Astrocyte of the spinal cord (primary cell): ENCODE results near the gene KRT78.

Experiments
- DNase-seq: peaks from one replicate; pipeline ENCODE4 v3.0.0; 2011; ENCODE audit warnings: low read depth, low spot score
- H3K4me3 ChIP-seq: 2 replicates; pipeline ENCODE4 v1.5.1; 2011; ENCODE audit warnings: low read depth, mild to moderate bottlenecking, low read length, moderate library complexity
- in situ Hi-C: cut with HindIII; loops from 2 replicates; pipeline ENCODE4 v1.10.0; 2017; ENCODE audit warnings: low sequenced_read_pairs
- TF ChIP-seq, protein P1 (sequence below): IDR thresholded peaks from 2 replicates; pipeline ENCODE4 v1.5.1; 2012; ENCODE audit warnings: low read depth, mild to moderate bottlenecking, low read length, inconsistent platforms

The KRT78 gene

DNA sequence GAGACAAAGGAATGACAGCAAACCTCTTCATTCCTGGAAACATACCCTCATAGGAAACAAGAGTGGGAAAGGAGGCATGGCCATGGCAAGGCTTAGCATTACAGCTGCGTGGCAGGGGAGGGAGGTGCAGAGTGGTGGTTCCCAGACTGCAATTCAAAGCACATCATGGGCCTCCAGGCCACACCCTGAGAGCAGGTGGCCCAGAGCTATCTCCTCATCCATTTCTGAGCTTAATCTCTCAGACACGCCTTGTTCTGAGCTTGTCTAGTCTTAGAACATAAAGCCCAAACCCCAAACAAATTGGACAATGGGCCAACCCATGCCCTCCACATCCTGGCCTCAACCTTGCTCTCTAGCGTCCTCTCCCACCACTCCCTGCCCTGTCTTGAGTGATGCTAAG lies 47.0 kb downstream of the KRT78 start:
- H3K4me3 ChIP-seq = no peak overlapping the region
- no peak for DNase-seq
- in situ Hi-C loops = no loop called here
- TF ChIP-seq, protein P1, sequence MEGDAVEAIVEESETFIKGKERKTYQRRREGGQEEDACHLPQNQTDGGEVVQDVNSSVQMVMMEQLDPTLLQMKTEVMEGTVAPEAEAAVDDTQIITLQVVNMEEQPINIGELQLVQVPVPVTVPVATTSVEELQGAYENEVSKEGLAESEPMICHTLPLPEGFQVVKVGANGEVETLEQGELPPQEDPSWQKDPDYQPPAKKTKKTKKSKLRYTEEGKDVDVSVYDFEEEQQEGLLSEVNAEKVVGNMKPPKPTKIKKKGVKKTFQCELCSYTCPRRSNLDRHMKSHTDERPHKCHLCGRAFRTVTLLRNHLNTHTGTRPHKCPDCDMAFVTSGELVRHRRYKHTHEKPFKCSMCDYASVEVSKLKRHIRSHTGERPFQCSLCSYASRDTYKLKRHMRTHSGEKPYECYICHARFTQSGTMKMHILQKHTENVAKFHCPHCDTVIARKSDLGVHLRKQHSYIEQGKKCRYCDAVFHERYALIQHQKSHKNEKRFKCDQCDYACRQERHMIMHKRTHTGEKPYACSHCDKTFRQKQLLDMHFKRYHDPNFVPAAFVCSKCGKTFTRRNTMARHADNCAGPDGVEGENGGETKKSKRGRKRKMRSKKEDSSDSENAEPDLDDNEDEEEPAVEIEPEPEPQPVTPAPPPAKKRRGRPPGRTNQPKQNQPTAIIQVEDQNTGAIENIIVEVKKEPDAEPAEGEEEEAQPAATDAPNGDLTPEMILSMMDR = no peak

DNA sequence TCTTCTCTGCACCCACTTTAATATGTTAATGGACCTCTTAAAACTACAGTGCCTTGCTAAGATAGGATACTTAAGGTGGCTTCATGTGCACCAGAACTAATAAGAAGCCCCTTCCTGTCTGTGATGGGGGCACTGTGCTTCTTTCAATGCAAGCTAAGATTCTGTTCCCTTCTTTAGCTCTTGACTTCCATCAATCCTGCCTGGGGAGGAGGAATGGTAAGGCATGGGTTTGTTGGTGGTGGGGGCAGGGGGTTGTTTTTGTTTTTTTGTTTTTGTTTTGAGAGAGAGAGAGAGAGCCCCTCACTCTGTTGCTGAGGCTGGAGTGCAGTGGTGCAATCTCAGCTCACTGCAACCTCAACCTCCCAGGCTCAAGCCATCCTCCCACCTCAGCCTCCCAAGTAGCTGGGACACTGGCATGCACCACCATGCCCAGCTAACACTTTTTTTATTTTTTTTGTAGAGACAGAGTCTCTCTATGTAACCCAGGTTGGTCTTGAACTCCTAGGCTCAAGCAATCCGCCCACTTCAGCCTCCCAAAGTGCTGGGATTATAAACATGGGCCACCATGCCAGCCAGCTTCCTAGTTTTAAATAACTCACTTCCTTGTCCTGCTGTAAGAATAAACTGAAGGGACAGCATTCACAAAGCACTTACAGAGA lies 48.4 kb downstream of the KRT78 start:
- no peak for DNase-seq
- TF ChIP-seq, protein P1 = no peak
- in situ Hi-C loops = no loop called here

DNA sequence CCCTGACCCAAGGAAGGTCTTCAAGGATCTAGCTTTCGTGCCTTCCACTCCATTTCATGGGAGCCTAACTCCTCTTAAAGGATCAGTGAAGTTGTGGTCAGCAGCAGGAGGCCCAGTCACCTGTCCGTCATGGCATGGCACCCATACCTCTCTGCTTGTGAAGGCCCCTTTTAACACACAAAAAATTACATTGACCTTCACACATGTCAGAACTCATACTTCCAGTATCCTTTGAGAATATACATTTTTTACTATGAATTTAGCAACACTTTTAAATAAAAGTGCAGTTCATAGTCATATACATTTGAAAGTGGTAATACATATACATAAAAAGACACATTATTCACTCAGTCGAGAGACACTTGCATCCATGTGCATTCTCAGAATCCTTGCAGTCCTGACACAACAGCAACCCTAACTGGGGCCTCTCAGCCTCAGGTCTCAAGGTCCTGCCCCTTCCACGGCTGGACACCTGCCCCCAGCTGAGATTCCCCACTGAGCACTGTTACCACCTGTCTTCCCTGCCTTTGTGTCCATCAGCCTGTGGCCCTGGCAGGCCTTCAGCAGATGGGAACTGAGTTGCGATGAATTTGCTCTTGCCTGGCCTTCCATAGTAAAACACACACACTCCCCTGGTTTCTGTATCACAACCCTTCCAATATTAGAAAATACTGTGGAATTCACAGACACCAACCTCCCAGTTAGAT lies 49.1 kb downstream of the KRT78 start:
- TF ChIP-seq, protein P1 = no peak
- in situ Hi-C loops = no loop called here
- no peak for DNase-seq
- H3K4me3 ChIP-seq = no peak overlapping the region

More for the DNA sequence above, 48.4 kb downstream of the KRT78 start:
- no peak overlapping the region for H3K4me3 ChIP-seq

DNA sequence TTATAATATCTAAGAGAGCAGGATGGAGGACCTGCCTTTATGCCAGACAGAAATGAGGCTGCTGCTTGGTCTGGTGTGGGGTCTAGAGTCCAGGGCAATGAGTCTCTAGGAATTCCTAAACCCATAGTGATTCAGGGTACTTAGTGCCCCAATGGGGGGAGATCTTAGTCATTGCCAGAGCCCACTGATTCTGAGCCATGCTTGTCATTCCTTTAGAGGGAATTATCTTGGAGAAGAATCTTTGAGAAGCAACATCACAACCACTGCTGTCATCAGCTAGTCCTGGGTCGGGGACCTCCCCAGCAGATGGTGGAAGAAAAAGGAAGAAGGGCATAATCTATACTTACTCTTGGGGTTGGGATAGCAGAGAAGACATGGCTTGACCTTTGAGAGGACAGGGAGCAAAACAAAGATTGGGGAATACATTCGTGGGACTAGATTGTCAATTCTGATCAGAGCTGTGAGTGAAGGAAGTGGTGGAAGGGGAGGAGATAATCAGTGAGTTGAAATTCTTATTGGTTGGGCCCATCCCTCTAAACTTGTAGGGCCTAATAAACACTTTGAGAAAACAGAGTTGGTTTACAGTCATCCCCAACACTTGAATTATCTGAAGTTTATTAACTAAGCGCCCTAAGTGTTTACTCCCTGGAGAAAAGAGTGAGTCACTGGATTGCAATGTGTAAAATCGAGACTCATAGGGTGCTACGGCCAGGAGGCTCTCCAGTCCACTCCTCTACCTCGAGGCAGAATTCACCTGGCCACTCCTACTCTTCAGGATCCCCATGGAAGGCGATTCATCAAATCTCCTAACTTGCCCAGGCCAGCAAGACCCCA lies 49.9 kb downstream of the KRT78 start:
- in situ Hi-C loops = no loop called here
- TF ChIP-seq, protein P1 = no peak
- DNase-seq = no peak
- no peak overlapping the region for H3K4me3 ChIP-seq

DNA sequence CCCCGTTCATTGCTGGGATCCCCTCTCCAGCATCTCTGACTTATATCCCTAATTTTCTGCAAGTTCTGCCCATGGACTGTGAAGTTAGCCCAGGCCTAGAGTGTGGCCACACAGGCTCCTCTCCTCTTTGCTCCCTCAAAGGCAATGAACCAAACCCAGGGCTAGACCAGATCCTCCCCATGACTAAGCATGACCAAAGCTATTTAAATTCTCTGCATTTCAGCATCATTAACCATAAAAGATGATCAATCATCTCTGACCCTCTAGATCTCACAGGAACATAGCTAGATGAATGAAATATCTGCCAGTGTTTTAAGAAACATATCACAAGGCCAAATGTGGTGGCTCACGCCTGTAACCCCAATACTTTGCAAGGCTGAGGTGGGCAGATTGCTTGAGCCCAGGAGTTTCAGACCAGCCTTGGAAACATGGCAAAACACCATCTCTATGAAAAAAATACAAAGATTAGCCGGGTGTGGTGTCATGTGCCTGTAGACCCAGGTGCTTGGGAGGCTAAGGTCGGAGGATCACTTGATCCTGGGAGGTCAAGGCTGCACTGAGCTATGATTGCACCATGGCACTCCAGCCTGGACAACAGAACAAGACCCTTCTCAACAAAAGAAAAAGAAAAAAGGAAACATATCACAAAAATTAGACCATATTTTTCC lies 50.7 kb downstream of the KRT78 start:
- no peak overlapping the region for H3K4me3 ChIP-seq
- TF ChIP-seq, protein P1 = no peak
- in situ Hi-C loops = no loop called here
- DNase-seq = peak; percentile 14

DNA sequence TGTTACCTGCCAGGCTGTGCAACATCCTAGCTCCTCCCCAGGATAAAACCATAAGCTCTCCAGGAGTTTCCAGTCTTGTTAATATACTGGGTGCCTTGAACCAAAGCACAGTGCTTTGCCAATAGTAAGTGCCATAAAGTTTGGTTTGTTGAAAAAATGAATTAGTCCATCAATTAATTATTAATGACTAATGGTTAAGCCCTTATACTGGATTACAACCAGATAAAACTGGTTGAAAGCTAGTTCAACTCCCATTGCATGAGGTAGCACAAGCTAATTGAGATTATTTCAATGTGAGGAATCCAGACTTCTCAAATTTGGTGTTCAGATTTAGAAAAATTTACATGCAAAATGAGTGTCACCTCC lies 51.3 kb downstream of the KRT78 start:
- no peak overlapping the region for H3K4me3 ChIP-seq
- in situ Hi-C loops = no loop called here
- no peak for DNase-seq
- TF ChIP-seq, protein P1 = no peak
